SW 1271 (cell line): Measurements from ENCODE around the gene PP2D1.
"Not testable (repeated sequence)": the region's sequence is repeated elsewhere in the genome, so short reads cannot be mapped to it uniquely, and the experiment has no call there.

Experiments used
- DNase-seq, 2 experiments: peaks; one replicate each; lab custom pipeline; 2025; lab: John Stamatoyannopoulos, UW

The PP2D1 gene

DNA sequence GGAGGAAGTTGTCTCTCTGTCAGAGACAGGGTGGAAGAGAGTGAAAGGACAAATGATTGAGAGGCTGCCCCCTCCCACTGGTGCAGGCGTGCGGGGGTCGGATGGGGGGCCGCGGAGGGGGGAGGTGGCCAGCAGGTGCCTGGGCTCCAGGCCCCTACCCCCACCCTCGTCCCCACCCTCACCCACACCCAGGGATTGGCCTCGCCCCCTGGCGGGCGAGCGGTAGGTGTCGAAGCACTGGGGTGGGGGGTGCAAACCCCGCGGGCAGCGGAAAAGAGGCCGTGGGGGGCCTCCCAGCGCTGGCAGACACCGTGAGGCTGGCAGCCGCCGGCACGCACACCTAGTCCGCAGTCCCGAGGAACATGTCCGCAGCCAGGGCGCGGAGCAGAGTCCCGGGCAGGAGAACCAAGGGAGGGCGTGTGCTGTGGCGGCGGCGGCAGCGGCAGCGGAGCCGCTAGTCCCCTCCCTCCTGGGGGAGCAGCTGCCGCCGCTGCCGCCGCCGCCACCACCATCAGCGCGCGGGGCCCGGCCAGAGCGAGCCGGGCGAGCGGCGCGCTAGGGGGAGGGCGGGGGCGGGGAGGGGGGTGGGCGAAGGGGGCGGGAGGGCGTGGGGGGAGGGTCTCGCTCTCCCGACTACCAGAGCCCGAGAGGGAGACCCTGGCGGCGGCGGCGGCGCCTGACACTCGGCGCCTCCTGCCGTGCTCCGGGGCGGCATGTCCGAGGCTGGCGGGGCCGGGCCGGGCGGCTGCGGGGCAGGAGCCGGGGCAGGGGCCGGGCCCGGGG lies 27.9 kb upstream of the PP2D1 start, which contains the start of gene KAT2B:
TSS of gene KAT2B (plus strand) at position 682 of the 783 bp plus-strand sequence. CDS start at position 714, 32 bp downstream.
- peak; percentile 48 to 69 for DNase-seq

GRCh38 chr3:20039466-20039764 lies 27.4 kb upstream of the PP2D1 start:
- DNase-seq = no peak

GRCh38 chr3:20038699-20039465 lies 26.8 kb upstream of the PP2D1 start:
- DNase-seq = no peak

DNA sequence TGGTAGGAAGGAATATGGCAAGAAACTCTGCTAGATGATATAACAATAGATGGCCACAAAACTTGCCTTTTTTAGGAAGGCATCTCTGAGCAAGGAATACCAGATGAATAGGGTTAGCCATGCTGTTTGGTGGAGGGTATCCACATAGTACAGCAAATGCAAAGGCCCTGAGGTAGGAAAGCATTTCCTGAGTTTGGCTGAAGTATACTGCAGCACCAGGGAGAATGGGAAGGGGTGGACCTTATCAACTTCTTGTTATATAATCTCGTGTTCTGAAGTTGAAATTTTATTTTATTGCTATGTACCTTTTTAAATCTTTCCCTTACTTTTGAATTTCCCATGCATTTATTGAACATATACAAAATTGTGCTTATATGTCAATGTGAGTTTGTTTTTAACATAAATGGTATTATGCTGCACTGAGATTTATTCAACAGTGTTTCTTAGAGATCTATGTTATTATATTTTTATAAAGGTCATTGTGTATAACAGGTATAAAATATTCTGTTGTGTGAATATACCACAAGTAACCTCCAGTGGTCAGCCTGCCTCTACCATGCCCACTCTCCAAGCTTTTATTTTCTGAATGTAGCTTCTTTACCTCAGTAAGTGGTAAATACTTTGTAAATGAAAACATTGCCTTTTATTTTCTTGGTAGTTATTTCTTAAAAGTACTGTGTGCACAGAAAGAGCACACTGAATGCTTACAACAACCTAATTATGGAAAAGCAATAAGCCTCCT lies 25.4 kb upstream of the PP2D1 start:
- DNase-seq = no peak

GRCh38 chr3:20035019-20035418 lies 23.0 kb upstream of the PP2D1 start:
- DNase-seq = no peak

DNA sequence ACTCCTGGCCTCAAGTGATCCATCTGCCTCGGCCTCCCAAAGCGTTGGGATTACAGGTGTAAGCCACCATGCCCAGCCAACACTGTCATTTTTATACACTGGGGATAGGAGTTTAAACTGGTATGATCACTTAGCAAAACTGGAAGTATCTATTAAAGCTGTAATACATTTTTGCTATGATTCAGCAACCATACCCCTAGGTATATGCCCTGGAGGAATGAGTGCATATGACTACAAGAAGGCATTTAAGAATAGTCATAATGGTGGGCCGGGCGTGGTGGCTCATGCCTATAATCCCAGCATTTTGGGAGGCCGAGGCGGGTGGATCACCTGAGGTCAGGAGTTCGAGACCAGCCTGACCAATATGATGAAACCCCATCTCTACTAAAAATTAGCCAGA lies 19.9 kb upstream of the PP2D1 start:
- DNase-seq = not testable (repeated sequence)

GRCh38 chr3:20028905-20029331 lies 16.9 kb upstream of the PP2D1 start:
- no peak for DNase-seq

DNA sequence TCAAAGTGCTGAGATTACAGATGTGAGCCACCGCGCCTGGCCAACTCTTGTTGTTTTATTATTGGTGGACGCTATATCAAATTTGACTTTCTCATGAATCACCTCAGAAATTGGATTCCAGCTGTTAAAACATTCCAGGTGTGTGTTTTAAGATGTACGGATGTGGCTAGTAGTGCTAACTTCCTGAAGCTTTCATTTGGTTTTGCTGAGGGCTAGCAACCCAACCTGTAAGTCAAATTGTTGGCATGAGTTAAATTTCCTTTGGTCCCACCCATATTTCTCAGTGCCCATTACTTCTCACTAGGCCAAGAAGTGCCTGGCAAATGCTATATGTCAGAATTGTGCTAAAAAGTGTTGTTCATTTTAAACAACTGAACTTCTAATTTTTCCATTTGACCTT lies 15.1 kb upstream of the PP2D1 start:
- DNase-seq = no peak

- no peak for DNase-seq
Measured at GRCh38 chr3:20023623-20024405, 11.8 kb upstream of the PP2D1 start.

GRCh38 chr3:20022954-20023622 lies 11.0 kb upstream of the PP2D1 start:
- DNase-seq = no peak

- DNase-seq = not testable (repeated sequence)
Measured at GRCh38 chr3:20016076-20016475, 4.0 kb upstream of the PP2D1 start.

- no peak for DNase-seq
Measured at GRCh38 chr3:20015525-20015924, 3.5 kb upstream of the PP2D1 start.

GRCh38 chr3:20013396-20013795 lies 1.3 kb upstream of the PP2D1 start:
- no peak for DNase-seq

DNA sequence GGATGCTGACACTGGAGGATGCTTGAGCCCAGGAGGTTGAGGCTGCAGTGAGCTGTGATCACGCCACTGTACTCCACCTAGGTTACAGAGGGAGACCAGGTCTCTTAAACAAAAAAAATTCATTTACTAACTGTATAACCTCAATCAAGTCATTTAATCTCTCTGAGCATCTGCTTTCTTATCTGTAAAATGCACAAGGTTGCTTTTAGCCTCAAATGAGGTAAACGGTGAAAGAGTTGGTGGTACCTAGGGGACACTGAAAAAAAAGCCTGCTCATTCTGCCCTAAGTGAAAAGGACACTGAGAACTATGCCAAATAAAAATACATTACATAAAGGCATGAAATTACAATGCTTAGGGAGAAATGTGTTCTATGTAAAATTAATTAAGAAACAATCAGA lies 3.4 kb downstream of the PP2D1 start:
- DNase-seq = no peak

DNA sequence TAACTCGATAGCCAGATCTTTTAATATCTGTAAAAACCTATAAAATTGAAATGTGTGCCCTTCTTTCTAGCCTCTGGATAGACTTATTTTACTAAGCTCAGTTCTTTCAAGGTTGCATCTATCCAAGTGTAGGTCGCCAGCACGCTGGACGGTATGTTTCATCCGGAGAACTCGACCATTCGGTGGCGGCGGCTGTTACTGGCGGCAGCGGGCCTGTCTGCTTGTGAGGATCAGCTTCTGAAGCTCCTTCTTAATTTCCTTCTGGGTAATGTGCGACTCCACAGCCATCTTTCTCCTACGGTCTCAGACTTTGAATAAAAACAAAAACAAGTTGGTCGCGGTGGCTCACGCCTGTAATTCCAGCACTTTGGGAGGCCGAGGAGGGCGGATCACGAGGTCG lies 4.1 kb downstream of the PP2D1 start:
- DNase-seq = no peak

DNA sequence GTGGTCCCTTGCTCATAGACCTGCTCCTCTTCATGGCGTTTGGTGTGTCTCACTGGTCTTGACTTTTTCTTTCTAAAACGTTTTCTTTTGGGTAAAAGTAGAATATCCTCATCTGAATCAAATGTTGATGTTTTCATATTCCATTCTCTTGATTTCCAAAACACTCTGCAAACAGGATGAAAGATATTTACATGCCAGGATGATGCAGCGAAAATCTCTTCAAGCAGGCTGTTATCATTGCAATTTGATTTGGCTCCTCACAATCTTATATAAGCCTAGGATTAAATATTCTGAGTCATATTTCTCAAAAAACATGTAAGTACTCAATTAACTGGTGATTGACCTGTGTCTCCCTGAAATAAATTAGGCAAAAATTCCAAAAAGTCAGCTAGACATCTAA lies 10.1 kb downstream of the PP2D1 start:
- DNase-seq = no peak

- DNase-seq = no peak
Measured at GRCh38 chr3:19997502-19997901, 14.6 kb downstream of the PP2D1 start.

GRCh38 chr3:19994796-19995195 lies 17.3 kb downstream of the PP2D1 start:
- no peak for DNase-seq

DNA sequence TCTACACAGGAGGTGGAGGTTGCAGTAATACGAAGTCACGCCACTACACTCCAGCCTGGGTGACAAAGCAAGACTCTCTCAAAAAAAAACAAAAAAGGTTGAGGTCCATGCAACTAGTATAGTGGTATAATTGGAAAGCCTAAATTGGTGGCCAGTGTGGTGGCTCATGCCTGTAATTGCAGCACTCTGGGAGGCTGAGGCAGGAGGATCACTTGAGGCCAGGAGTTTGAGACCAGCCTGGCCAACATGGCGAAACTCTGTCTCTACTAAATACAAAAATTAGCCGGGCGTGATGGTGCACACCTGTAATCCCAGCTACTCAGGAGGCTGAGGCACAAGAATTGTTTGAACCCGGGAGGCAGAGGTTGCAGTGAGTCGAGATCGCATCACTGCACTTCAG lies 23.2 kb downstream of the PP2D1 start:
- DNase-seq = not testable (repeated sequence)

DNA sequence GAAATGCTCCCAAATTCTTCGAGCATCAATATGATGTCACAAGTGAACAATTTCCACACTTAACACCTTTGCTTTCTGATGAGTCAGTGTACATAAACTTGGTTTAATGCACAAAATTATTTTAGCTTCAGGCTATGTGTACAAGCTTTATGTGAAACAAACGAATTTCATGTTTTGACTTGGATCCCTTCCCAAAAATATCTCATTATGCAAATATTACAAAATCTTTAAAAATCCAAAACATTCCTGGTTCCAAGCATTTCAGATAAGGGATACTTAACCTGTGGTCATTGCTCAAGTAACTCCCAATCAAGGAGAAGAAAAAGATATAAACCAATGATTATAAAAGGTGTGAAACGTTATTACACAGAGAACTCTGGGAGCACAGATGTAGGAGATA lies 40.0 kb downstream of the PP2D1 start:
- DNase-seq = peak in 1 of 2 experiments; percentile 37

DNA sequence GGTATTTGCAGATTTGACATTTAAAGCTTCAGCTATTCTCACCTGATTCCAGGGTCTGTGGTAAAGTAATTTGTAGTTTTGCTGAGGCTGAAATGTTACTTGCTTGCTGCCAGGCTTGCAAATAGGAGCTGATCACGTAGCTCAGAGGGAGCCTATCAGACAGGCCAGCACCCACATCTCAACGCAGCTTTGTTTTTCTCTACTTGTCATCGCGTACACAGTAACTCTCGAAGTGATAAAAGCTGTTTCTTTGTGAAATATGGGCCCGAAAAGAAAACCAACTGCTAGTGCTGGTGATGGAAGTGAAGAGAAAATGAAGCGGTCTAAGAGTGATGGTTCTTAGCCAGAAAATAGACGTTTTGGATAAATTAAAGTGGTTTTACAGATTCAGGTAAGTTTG lies 41.7 kb downstream of the PP2D1 start:
- no peak for DNase-seq
